GM19025 (cell line): Measurements from ENCODE around the gene GDF2.

Experiments used
- ATAC-seq: cut with Tn5 transposase; IDR thresholded peaks from one replicate; pipeline ENCODE4 v1.9.1; 2021; ENCODE audit warnings: mild to moderate bottlenecking, low read depth, moderate library complexity; ENCODE audit not compliant: unreplicated experiment

GDF2 gene

GRCh38 chr10:47331491-47331890 lies 9.2 kb downstream of the GDF2 start:
- ATAC-seq, result no peak

GRCh38 chr10:47331954-47332353 lies 9.7 kb downstream of the GDF2 start:
- ATAC-seq, result no peak

GRCh38 chr10:47332371-47332770 lies 10.1 kb downstream of the GDF2 start:
- ATAC-seq, result no peak

- no peak for ATAC-seq
Measured at GRCh38 chr10:47332946-47333345, 10.7 kb downstream of the GDF2 start.

GRCh38 chr10:47333532-47333931 lies 11.3 kb downstream of the GDF2 start:
- no peak for ATAC-seq

- ATAC-seq, result no peak
Measured at GRCh38 chr10:47334466-47335295, 12.4 kb downstream of the GDF2 start.

GRCh38 chr10:47335906-47336305 lies 13.7 kb downstream of the GDF2 start:
- ATAC-seq, result no peak

GRCh38 chr10:47336387-47337134 lies 14.3 kb downstream of the GDF2 start:
- no peak for ATAC-seq

- no peak for ATAC-seq
Measured at GRCh38 chr10:47337310-47337709, 15.1 kb downstream of the GDF2 start.

- no peak for ATAC-seq
Measured at GRCh38 chr10:47339186-47339735, 17.0 kb downstream of the GDF2 start.

GRCh38 chr10:47339759-47340607 lies 17.7 kb downstream of the GDF2 start:
- no peak for ATAC-seq

- no peak for ATAC-seq
Measured at GRCh38 chr10:47340608-47341170, 18.4 kb downstream of the GDF2 start.

- no peak for ATAC-seq
Measured at GRCh38 chr10:47344996-47345870, 23.0 kb downstream of the GDF2 start.

GRCh38 chr10:47346581-47347302 lies 24.5 kb downstream of the GDF2 start:
- no peak for ATAC-seq

- no peak for ATAC-seq
Measured at GRCh38 chr10:47347303-47347675, 25.0 kb downstream of the GDF2 start.

GRCh38 chr10:47348138-47348651 lies 25.9 kb downstream of the GDF2 start, which contains the start of gene RBP3:
TSS of gene RBP3 (plus strand) at chr10:47348363. CDS start at chr10:47348485, 122 bp downstream.
- no peak for ATAC-seq

GRCh38 chr10:47348661-47349470 lies 26.6 kb downstream of the GDF2 start:
- no peak for ATAC-seq

- ATAC-seq, result no peak
Measured at GRCh38 chr10:47349516-47349915, 27.3 kb downstream of the GDF2 start.
